Stomach (tissue), 9 donors: Measurements from ENCODE around the gene CADPS. TPM values are rescaled to one million over a fixed set of nuclear protein-coding genes. Genes with fewer than 3 reads are reported as not detected.

Source experiments
- DNase-seq, 2 donors: peaks; one replicate each; pipeline versions ENCODE4 v3.0.0 to v3.0.0-alpha.2; 2013 to 2019
- H3K27ac ChIP-seq, 5 donors: fragments of 200-600 bp in 4 of 5; sonication (generic) in 4 of 5; one replicate each; pipeline ENCODE4 v1.5.1; 2013 to 2019; ENCODE audit warnings: mild to moderate bottlenecking in 1 of 5, moderate library complexity in 1 of 5
- H3K27me3 ChIP-seq, 3 donors: fragments of 200-600 bp; sonication (generic); one replicate each; pipeline ENCODE4 v1.5.1; 2017 to 2019; ENCODE audit warnings: mixed run types in 1 of 3
- H3K36me3 ChIP-seq, 4 donors: fragments of 200-600 bp; sonication (generic); 1 replicate in 3 of 4; 2 replicates in 1 of 4; pipeline ENCODE4 v1.5.1; 2016 to 2019
- H3K4me1 ChIP-seq, 4 donors: fragments of 200-600 bp; sonication (generic); one replicate each; pipeline ENCODE4 v1.5.1; 2016 to 2019
- H3K4me3 ChIP-seq, 4 donors: fragments of 200-600 bp; sonication (generic) in 3 of 4; one replicate each; pipeline ENCODE4 v1.5.1; 2016 to 2019; ENCODE audit warnings: mild to moderate bottlenecking in 1 of 4
- H3K9me3 ChIP-seq, 4 donors: fragments of 200-600 bp; sonication (generic); one replicate each; pipeline ENCODE4 v1.5.1; 2016 to 2019
- EP300 ChIP-seq: sonication (generic); formaldehyde crosslinking; IDR thresholded peaks from one replicate; pipeline ENCODE4 v1.6.1; 2017; ENCODE audit warnings: antibody characterized with exemption
- POLR2A ChIP-seq, 4 donors: fragments of 450-650 bp; IDR thresholded peaks; one replicate each; pipeline ENCODE4 v1.6.1; 2016; ENCODE audit warnings: antibody characterized with exemption in 4 of 4, control low read depth in 2 of 4, mild to moderate bottlenecking in 1 of 4, moderate library complexity in 1 of 4
- POLR2AphosphoS5 ChIP-seq, 3 donors: sonication (generic); formaldehyde crosslinking; IDR thresholded peaks; one replicate each; pipeline ENCODE4 v1.6.1; 2016; ENCODE audit warnings: antibody characterized with exemption in 3 of 3
- WGBS, 5 donors: extraction: QIAGEN DNeasy Blood & Tissue Kit in 3 of 5; methylation state at CpG; one replicate each; pipeline versions ENCODE4 v1.1.5 to v1.1.7; 2013 to 2018; 5-methylcytosine and 5-hydroxymethylcytosine counted together
- intact Hi-C: fragments of 100-400 bp; cut with DNase I; formaldehyde crosslinking; loops from one replicate; pipeline ENCODE4 v1.15.1; 2023; ENCODE audit warnings: low total_unique reads
- polyA plus RNA-seq, 3 donors: library from polyadenylated mRNA; stranded (reverse); fragments of 200-250 nt; gene quantifications; one replicate each; pipeline ENCODE4 v1.2.3, GENCODE V29; 2013
- total RNA-seq, 5 donors: library from RNA; depleted of rRNA; stranded (reverse); fragments of >200 nt; gene quantifications; one replicate each; pipeline versions ENCODE4 v1.1.0 to v1.2.3, GENCODE V29; 2014 to 2016
- TF ChIP-seq, protein P1 (sequence below), 7 experiments: fragments of 450-650 bp in 4 of 7; fragments of 200-600 bp in 3 of 7; sonication (generic) in 3 of 7; IDR thresholded peaks; one replicate each; pipeline ENCODE4 v1.5.1; 2016 to 2019; ENCODE audit warnings: antibody characterized with exemption in 7 of 7, control low read depth in 2 of 7, mild to moderate bottlenecking in 1 of 7
- donor health status: healthy with polysubstance abuse.
- donor health status: Bipolar disorder and iron deficiency.
- donor health status: healthy.

CADPS gene
- total and polyA plus RNA-seq, 8 donors, result 0.58 to 32.2 (median 3.4) TPM

DNA sequence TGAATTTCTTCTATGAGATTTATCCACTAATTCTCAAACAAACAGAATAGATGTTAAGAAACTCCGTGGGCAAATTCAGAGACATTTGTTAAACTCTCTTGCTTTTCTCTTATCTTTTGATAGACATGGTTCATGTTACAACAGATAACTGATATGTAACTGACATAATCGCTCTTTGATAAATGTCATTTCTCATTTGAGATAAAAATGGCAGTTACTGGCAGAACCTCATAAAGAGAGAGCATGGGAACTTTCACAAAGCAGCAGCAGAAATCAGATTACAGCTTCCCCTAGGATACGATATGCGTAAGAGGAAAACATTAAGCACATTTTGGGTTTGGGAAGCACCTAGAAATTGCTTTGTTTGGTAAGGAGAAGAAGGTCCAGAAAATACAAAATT, 126.1 kb downstream of the CADPS start:
- Histone ChIP-seq H3K27me3 (no peaks in the 10 kb centered on the region), H3K36me3 (no peaks in the 10 kb centered on the region), H3K4me1 (no peaks in the 10 kb centered on the region), H3K4me3 (no peak overlapping the region), H3K27ac (no peak overlapping the region), H3K9me3 (no peaks in the 10 kb centered on the region)
- 35 to 55% (median 46%) methylated on average over 4 of the region's 4 CpGs for WGBS, 5 donors
- TF ChIP-seq POLR2A (IDR thresholded peaks at IDR 0.05), result no peak
- TF ChIP-seq, protein P1, sequence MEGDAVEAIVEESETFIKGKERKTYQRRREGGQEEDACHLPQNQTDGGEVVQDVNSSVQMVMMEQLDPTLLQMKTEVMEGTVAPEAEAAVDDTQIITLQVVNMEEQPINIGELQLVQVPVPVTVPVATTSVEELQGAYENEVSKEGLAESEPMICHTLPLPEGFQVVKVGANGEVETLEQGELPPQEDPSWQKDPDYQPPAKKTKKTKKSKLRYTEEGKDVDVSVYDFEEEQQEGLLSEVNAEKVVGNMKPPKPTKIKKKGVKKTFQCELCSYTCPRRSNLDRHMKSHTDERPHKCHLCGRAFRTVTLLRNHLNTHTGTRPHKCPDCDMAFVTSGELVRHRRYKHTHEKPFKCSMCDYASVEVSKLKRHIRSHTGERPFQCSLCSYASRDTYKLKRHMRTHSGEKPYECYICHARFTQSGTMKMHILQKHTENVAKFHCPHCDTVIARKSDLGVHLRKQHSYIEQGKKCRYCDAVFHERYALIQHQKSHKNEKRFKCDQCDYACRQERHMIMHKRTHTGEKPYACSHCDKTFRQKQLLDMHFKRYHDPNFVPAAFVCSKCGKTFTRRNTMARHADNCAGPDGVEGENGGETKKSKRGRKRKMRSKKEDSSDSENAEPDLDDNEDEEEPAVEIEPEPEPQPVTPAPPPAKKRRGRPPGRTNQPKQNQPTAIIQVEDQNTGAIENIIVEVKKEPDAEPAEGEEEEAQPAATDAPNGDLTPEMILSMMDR (IDR thresholded peaks at IDR 0.05), result no peak
- no peak for TF ChIP-seq POLR2AphosphoS5 (IDR thresholded peaks at IDR 0.05)
- no peak for TF ChIP-seq EP300
- intact Hi-C loops, result no loop called here
- no peak for DNase-seq

DNA sequence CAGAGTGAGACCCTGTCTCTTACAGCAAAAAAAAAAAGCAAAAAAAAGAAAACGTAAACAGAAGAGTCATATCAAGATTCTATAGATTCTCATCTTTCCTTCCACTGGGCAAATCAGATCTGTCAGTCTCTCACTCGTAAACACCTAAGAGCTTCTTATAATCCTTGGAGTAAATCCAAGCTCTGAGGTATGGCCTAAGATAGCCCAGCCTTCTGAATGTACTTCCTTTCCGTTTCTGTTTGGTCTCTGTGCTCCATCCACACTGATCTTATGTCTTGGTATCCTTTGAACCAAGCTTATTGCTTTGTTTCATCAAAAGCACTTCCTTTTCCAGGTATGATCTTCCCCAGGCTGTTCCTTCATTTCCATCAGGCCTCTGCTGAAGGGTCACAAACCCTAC, 137.8 kb downstream of the CADPS start:
- intact Hi-C loops, result no loop called here
- TF ChIP-seq POLR2AphosphoS5 (IDR thresholded peaks at IDR 0.05), result no peak
- TF ChIP-seq POLR2A (IDR thresholded peaks at IDR 0.05), result no peak
- TF ChIP-seq EP300, result no peak
- TF ChIP-seq, protein P1 (IDR thresholded peaks at IDR 0.05), result no peak
- Histone ChIP-seq H3K27me3 (no peaks in the 10 kb centered on the region), H3K4me1 (no peaks in the 10 kb centered on the region), H3K27ac (no peak overlapping the region), H3K4me3 (no peak overlapping the region), H3K9me3 (peaks cover 0 to 4% (median 0%) of the 10 kb centered on the region in 4 donors), H3K36me3 (no peaks in the 10 kb centered on the region)
- no peak for DNase-seq
- 59 to 72% (median 69%) methylated on average over 3 of the region's 3 CpGs for WGBS, 5 donors

DNA sequence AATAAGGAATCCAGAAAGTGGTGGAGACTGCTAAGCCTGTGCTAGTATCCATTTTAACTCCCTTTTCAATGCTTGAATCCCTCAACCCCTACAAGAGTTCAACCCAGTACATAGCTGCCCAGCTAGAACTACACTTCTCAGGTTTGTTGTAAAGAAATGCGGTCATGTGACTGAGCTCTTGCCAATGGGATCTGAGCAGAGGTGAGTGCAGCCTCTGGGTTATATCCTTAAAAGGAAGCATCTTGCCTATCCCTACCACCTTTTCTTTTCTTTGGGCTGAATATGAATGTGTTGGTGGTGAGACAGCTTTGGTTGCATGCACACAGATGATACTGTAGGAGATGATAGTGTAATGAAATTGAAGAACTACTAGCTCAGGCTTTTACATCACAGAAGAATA, 139.7 kb downstream of the CADPS start:
- H3K4me1 ChIP-seq, result no peaks in the 10 kb centered on the region
- 84 to 97% (median 96%) methylated on average over 1 of the region's 1 CpG for WGBS, 5 donors
- intact Hi-C loops, result no loop called here
- H3K9me3 ChIP-seq, result peaks cover 0 to 4% (median 0%) of the 10 kb centered on the region in 4 donors
- TF ChIP-seq, protein P1 (IDR thresholded peaks at IDR 0.05), result no peak
- no peak for TF ChIP-seq POLR2AphosphoS5 (IDR thresholded peaks at IDR 0.05)
- no peak for TF ChIP-seq EP300
- no peak for TF ChIP-seq POLR2A (IDR thresholded peaks at IDR 0.05)
- H3K4me3 ChIP-seq, result no peak overlapping the region
- no peaks in the 10 kb centered on the region for H3K36me3 ChIP-seq
- DNase-seq, result no peak
- H3K27me3 ChIP-seq, result no peaks in the 10 kb centered on the region
- H3K27ac ChIP-seq, result no peak overlapping the region

DNA sequence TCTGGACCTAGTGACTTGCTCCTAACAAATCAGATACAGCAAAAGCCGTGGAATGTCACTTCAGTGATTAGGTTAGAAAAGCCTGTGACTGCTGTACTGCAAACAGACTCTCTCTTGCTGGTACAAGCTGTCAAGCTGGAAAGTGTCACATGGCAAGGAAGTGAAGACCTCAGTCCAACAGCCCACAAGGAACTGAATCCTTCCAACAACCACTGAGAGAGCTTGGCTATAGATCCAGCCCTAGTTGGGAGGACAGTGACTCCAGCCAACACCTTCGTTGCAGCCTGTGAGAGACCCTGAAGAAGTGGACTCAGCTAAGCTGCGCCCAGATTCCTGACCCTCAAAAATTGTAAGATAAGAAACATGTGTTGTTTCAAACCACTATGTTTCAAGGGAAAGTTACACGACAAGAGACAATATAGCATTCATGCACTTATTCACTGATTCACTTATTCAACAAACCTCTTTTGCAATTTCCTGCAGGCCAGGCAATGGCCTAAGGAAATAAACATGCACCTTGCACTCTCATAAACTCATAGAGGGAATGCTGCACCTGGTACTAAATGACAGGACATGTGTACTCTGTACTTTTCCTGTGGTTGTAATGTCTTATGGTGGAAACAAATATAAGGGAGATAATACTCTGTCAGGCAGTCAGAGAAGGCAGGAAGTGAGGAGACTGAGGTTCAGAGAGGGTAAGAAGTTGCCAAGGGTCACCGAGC, 142.9 kb downstream of the CADPS start:
- 62 to 79% (median 72%) methylated on average over 5 of the region's 5 CpGs for WGBS, 5 donors
- no peak overlapping the region for H3K27ac ChIP-seq
- intact Hi-C loops, result no loop called here
- no peak overlapping the region for H3K4me3 ChIP-seq
- H3K9me3 ChIP-seq, result no peaks in the 10 kb centered on the region
- no peaks in the 10 kb centered on the region for H3K27me3 ChIP-seq
- H3K4me1 ChIP-seq, result no peaks in the 10 kb centered on the region
- no peak for TF ChIP-seq POLR2A (IDR thresholded peaks at IDR 0.05)
- no peak for TF ChIP-seq POLR2AphosphoS5 (IDR thresholded peaks at IDR 0.05)
- no peak for TF ChIP-seq EP300
- TF ChIP-seq, protein P1 (IDR thresholded peaks at IDR 0.05), result no peak
- DNase-seq, result peak in 1 of 2 donors; percentile 12
- no peaks in the 10 kb centered on the region for H3K36me3 ChIP-seq
